ENCODE results near the gene PRRG1. TPM values are rescaled to one million over a fixed set of nuclear protein-coding genes. Genes with fewer than 3 reads are reported as not detected.

PRRG1 gene
- polyA plus RNA-seq, 1 of the 3 experiments (the other 2 are of a cell fraction), result 3.0 TPM

DNA sequence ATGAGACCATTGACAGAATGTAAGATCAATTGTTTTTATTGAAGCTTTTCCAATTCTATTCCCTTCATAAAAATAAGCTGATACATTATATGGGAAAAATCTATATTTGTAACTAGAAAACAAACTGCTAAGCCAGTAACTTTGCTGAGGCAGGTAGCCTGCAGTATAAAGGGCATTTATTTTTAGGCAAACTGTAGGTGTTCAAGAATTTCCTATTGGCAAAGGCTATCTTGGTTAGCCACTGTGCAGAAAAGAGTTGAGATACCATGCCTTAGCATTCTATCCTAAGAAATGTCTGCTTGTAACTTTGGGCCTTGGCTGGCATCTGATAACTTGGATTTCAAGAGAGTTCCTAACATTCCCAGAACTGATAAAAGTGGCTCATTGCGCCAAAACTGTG, 18.5 kb upstream of the PRRG1 start:
- TF ChIP-seq SMC3 (IDR thresholded peaks at IDR 0.05; ENCODE audit: low read depth, low read length) (no peak), SIN3A (IDR thresholded peaks at IDR 0.05; ENCODE audit: borderline replicate concordance, low read depth, low read length) (no peak), POLR2AphosphoS5 (IDR thresholded peaks at IDR 0.05; ENCODE audit: low read depth, low read length) (no peak)
- TF ChIP-seq, protein P1, sequence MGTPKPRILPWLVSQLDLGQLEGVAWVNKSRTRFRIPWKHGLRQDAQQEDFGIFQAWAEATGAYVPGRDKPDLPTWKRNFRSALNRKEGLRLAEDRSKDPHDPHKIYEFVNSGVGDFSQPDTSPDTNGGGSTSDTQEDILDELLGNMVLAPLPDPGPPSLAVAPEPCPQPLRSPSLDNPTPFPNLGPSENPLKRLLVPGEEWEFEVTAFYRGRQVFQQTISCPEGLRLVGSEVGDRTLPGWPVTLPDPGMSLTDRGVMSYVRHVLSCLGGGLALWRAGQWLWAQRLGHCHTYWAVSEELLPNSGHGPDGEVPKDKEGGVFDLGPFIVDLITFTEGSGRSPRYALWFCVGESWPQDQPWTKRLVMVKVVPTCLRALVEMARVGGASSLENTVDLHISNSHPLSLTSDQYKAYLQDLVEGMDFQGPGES (IDR thresholded peaks at IDR 0.05; ENCODE audit: low read depth, low read length), result no peak
- H3K27ac ChIP-seq (ENCODE audit: low read depth in 2 of 2, low read length in 1 of 2), result no peak overlapping the region
- no peak overlapping the region for H2AFZ ChIP-seq (ENCODE audit: low read depth)
- no peaks in the 10 kb centered on the region for H3K79me2 ChIP-seq (ENCODE audit: insufficient read depth)
- POLR2A ChIA-PET, result no interaction called here
- no peak for DNase-seq
- CTCF ChIA-PET, result no interaction called here
- 0% methylated on average over 1 of the region's 1 CpG for WGBS (ENCODE audit: low lambda C conversion rate)
- no peaks in the 10 kb centered on the region for H3K9me3 ChIP-seq
- no peaks in the 10 kb centered on the region for H3K9me2 ChIP-seq
- H4K20me1 ChIP-seq (ENCODE audit: insufficient read depth), result no peaks in the 10 kb centered on the region
- H3K4me2 ChIP-seq, result no peak overlapping the region
- no peaks in the 10 kb centered on the region for H3F3A ChIP-seq (replicated peaks; ENCODE audit: insufficient read depth)
- H3K36me3 ChIP-seq (replicated peaks in 1 of 2; ENCODE audit: control insufficient read depth in 1 of 2, insufficient read depth in 2 of 2, low read length in 1 of 2), result no peaks in the 10 kb centered on the region
- no peaks in the 10 kb centered on the region for H3K4me1 ChIP-seq (ENCODE audit: control insufficient read depth in 1 of 2, insufficient read depth in 2 of 2, low read depth in 1 of 2, low read length in 1 of 2)
- H3K27me3 ChIP-seq (ENCODE audit: insufficient read depth), result peaks cover 12% of the 10 kb centered on the region; the same call in 1 of the 2 replicates
- no peak overlapping the region for H3K9ac ChIP-seq
- no peak overlapping the region for H3K4me3 ChIP-seq (ENCODE audit: low read depth in 2 of 2, low read length in 1 of 2)

DNA sequence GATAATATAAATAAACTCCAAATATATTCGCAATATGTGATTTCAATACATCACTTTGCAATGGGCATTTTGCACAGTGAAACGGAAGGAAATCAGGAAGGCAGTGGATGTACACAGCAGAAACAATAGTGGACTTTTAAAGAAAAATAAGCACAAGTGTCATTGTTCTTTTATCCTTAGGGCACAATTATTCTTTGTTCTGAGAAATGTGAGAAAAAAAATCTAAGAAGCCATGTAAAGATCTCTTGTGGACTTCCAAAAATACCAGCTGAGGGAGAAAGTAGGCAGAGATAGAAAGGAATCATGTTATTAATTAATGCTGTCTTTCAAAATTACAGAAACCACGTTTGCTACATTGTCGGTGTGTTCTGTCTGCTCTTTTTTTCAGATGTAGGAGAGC, 17.6 kb upstream of the PRRG1 start:
- no peaks in the 10 kb centered on the region for H3K79me2 ChIP-seq (ENCODE audit: insufficient read depth)
- POLR2A ChIA-PET, result no interaction called here
- 4% methylated on average over 4 of the region's 4 CpGs for WGBS (ENCODE audit: low lambda C conversion rate)
- no peak overlapping the region for H3K9ac ChIP-seq
- H3K4me1 ChIP-seq (ENCODE audit: control insufficient read depth in 1 of 2, insufficient read depth in 2 of 2, low read depth in 1 of 2, low read length in 1 of 2), result no peaks in the 10 kb centered on the region
- H3K36me3 ChIP-seq (replicated peaks in 1 of 2; ENCODE audit: control insufficient read depth in 1 of 2, insufficient read depth in 2 of 2, low read length in 1 of 2), result no peaks in the 10 kb centered on the region
- no peak for DNase-seq
- no peak overlapping the region for H3K4me3 ChIP-seq (ENCODE audit: low read depth in 2 of 2, low read length in 1 of 2)
- no peak overlapping the region for H3K27ac ChIP-seq (ENCODE audit: low read depth in 2 of 2, low read length in 1 of 2)
- no peaks in the 10 kb centered on the region for H3F3A ChIP-seq (replicated peaks; ENCODE audit: insufficient read depth)
- no peaks in the 10 kb centered on the region for H4K20me1 ChIP-seq (ENCODE audit: insufficient read depth)
- TF ChIP-seq FOXJ3 (CRISPR knock-in tag; IDR thresholded peaks at IDR 0.05) (no peak), FOXM1 (IDR thresholded peaks at IDR 0.05; ENCODE audit: low read depth) (no peak), SMC3 (IDR thresholded peaks at IDR 0.05; ENCODE audit: low read depth, low read length) (no peak), CHD2 (IDR thresholded peaks at IDR 0.05; ENCODE audit: low read length, partially characterized antibody) (no peak), MXI1 (IDR thresholded peaks at IDR 0.05; ENCODE audit: low read depth, low read length) (no peak), RXRA (IDR thresholded peaks at IDR 0.05; ENCODE audit: borderline replicate concordance, low read depth) (no peak), TAF1 (IDR thresholded peaks at IDR 0.05; ENCODE audit: borderline replicate concordance, low read depth, low read length) (no peak), TCF12 (IDR thresholded peaks at IDR 0.05) (no peak), MEF2A (IDR thresholded peaks at IDR 0.05; ENCODE audit: borderline replicate concordance, low read depth) (no peak), FOSL2 (IDR thresholded peaks at IDR 0.05; ENCODE audit: borderline replicate concordance, low read depth) (no peak), NFIC (IDR thresholded peaks at IDR 0.05; ENCODE audit: borderline replicate concordance) (no peak), GATA2 (CRISPR knock-in tag; IDR thresholded peaks at IDR 0.05) (no peak)
- TF ChIP-seq, protein P2, sequence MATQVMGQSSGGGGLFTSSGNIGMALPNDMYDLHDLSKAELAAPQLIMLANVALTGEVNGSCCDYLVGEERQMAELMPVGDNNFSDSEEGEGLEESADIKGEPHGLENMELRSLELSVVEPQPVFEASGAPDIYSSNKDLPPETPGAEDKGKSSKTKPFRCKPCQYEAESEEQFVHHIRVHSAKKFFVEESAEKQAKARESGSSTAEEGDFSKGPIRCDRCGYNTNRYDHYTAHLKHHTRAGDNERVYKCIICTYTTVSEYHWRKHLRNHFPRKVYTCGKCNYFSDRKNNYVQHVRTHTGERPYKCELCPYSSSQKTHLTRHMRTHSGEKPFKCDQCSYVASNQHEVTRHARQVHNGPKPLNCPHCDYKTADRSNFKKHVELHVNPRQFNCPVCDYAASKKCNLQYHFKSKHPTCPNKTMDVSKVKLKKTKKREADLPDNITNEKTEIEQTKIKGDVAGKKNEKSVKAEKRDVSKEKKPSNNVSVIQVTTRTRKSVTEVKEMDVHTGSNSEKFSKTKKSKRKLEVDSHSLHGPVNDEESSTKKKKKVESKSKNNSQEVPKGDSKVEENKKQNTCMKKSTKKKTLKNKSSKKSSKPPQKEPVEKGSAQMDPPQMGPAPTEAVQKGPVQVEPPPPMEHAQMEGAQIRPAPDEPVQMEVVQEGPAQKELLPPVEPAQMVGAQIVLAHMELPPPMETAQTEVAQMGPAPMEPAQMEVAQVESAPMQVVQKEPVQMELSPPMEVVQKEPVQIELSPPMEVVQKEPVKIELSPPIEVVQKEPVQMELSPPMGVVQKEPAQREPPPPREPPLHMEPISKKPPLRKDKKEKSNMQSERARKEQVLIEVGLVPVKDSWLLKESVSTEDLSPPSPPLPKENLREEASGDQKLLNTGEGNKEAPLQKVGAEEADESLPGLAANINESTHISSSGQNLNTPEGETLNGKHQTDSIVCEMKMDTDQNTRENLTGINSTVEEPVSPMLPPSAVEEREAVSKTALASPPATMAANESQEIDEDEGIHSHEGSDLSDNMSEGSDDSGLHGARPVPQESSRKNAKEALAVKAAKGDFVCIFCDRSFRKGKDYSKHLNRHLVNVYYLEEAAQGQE (IDR thresholded peaks at IDR 0.05; ENCODE audit: low read depth, low read length), result no peak
- TF ChIP-seq, protein P3, sequence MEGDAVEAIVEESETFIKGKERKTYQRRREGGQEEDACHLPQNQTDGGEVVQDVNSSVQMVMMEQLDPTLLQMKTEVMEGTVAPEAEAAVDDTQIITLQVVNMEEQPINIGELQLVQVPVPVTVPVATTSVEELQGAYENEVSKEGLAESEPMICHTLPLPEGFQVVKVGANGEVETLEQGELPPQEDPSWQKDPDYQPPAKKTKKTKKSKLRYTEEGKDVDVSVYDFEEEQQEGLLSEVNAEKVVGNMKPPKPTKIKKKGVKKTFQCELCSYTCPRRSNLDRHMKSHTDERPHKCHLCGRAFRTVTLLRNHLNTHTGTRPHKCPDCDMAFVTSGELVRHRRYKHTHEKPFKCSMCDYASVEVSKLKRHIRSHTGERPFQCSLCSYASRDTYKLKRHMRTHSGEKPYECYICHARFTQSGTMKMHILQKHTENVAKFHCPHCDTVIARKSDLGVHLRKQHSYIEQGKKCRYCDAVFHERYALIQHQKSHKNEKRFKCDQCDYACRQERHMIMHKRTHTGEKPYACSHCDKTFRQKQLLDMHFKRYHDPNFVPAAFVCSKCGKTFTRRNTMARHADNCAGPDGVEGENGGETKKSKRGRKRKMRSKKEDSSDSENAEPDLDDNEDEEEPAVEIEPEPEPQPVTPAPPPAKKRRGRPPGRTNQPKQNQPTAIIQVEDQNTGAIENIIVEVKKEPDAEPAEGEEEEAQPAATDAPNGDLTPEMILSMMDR (IDR thresholded peaks at IDR 0.05), result no peak
- TF ChIP-seq, protein P4, sequence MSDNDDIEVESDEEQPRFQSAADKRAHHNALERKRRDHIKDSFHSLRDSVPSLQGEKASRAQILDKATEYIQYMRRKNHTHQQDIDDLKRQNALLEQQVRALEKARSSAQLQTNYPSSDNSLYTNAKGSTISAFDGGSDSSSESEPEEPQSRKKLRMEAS (IDR thresholded peaks at IDR 0.05; ENCODE audit: low read depth), result no peak
- TF ChIP-seq, protein P5, sequence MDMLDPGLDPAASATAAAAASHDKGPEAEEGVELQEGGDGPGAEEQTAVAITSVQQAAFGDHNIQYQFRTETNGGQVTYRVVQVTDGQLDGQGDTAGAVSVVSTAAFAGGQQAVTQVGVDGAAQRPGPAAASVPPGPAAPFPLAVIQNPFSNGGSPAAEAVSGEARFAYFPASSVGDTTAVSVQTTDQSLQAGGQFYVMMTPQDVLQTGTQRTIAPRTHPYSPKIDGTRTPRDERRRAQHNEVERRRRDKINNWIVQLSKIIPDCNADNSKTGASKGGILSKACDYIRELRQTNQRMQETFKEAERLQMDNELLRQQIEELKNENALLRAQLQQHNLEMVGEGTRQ (IDR thresholded peaks at IDR 0.05; ENCODE audit: borderline replicate concordance, low read depth, low read length), result no peak
- TF ChIP-seq, protein P6, sequence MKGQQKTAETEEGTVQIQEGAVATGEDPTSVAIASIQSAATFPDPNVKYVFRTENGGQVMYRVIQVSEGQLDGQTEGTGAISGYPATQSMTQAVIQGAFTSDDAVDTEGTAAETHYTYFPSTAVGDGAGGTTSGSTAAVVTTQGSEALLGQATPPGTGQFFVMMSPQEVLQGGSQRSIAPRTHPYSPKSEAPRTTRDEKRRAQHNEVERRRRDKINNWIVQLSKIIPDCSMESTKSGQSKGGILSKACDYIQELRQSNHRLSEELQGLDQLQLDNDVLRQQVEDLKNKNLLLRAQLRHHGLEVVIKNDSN (IDR thresholded peaks at IDR 0.05; ENCODE audit: borderline replicate concordance, low read depth), result no peak
- H3K9me3 ChIP-seq, result no peaks in the 10 kb centered on the region
- H3K9me2 ChIP-seq, result no peaks in the 10 kb centered on the region
- H2AFZ ChIP-seq (ENCODE audit: low read depth), result no peak overlapping the region
- peaks cover 12% of the 10 kb centered on the region; the same call in 1 of the 2 replicates for H3K27me3 ChIP-seq (ENCODE audit: insufficient read depth)
- H3K4me2 ChIP-seq, result no peak overlapping the region
- CTCF ChIA-PET, result no interaction called here
